OCI-LY7 (cell line): ENCODE results near the gene C4orf50. TPM values are rescaled to one million over a fixed set of nuclear protein-coding genes. Genes with fewer than 3 reads are reported as not detected.

Source experiments
- BruUV-seq: library from RNA; stranded (reverse); fragments of 400-500 nt; replicated peaks from 2 replicates; lab custom pipeline; 2021; lab: Mats Ljungman, UMichigan
- CTCF ChIA-PET: fragments of 300-600 bp; sonication (Branson Sonifier 250); formaldehyde crosslinking; loops from one replicate; lab custom pipeline; 2022; ENCODE audit warnings: antibody characterized with exemption; ENCODE audit not compliant: unreplicated experiment; lab: Charles Lee
- POLR2A ChIA-PET: fragments of 300-600 bp; sonication (Branson Sonifier 250); formaldehyde crosslinking; loops from one replicate; lab custom pipeline; 2022; ENCODE audit warnings: antibody characterized with exemption; lab: Charles Lee
- DNase-seq: peaks from one replicate; pipeline ENCODE4 v3.0.0-alpha.2; 2015; ENCODE audit warnings: low spot score
- H2AFZ ChIP-seq: fragments of 200-600 bp; sonication (generic), shearing (Covaris generic); 2 replicates; pipeline ENCODE4 v1.6.1; 2014; ENCODE audit warnings: mild to moderate bottlenecking, antibody characterized with exemption, low read length, moderate library complexity
- H3K27ac ChIP-seq: fragments of 200-600 bp; sonication (generic); 2 replicates; pipeline ENCODE4 v1.5.1; 2014; ENCODE audit warnings: mixed run types, low read depth, mild to moderate bottlenecking, moderate library complexity, low read length, inconsistent platforms; ENCODE audit not compliant: poor library complexity, severe bottlenecking
- H3K36me3 ChIP-seq: fragments of 200-600 bp; sonication (generic); 2 replicates; pipeline ENCODE4 v1.6.1; 2014; ENCODE audit warnings: mild to moderate bottlenecking, antibody characterized with exemption, low read length, moderate library complexity, mixed read lengths; ENCODE audit not compliant: insufficient read depth
- H3K4me1 ChIP-seq: fragments of 200-600 bp; sonication (generic); 2 replicates; pipeline ENCODE4 v1.5.1; 2014; ENCODE audit warnings: mild to moderate bottlenecking, low read length; ENCODE audit not compliant: insufficient read depth, poor library complexity, severe bottlenecking
- H3K4me2 ChIP-seq: fragments of 200-600 bp; sonication (generic); 2 replicates; pipeline ENCODE4 v1.6.1; 2014; ENCODE audit warnings: mild to moderate bottlenecking, low read length
- H3K4me3 ChIP-seq: fragments of 200-600 bp; sonication (generic); 2 replicates; pipeline ENCODE4 v1.5.1; 2014; ENCODE audit warnings: mild to moderate bottlenecking, low read depth, low read length; ENCODE audit not compliant: poor library complexity, severe bottlenecking
- H3K79me2 ChIP-seq: fragments of 200-600 bp; sonication (generic); 2 replicates; pipeline ENCODE4 v1.6.1; 2016; ENCODE audit warnings: low read depth, mild to moderate bottlenecking, low read length, moderate library complexity, mixed read lengths; ENCODE audit not compliant: insufficient read depth
- H3K9me2 ChIP-seq: fragments of 200-600 bp; sonication (generic); 2 replicates; pipeline ENCODE4 v1.6.1; 2016; ENCODE audit warnings: mild to moderate bottlenecking, low read length, mixed read lengths; ENCODE audit not compliant: insufficient read depth
- H3K9me3 ChIP-seq: fragments of 200-600 bp; sonication (generic); 2 replicates; pipeline ENCODE4 v1.6.1; 2014; ENCODE audit warnings: mild to moderate bottlenecking, mixed run types, low read length, mixed read lengths
- H4K20me1 ChIP-seq: fragments of 200-600 bp; sonication (generic); 2 replicates; pipeline ENCODE4 v1.6.1; 2014; ENCODE audit warnings: mild to moderate bottlenecking, antibody characterized with exemption, low read length, moderate library complexity, mixed read lengths; ENCODE audit not compliant: insufficient read depth
- CTCF ChIP-seq: fragments of 200-600 bp; sonication (generic); conservative IDR thresholded peaks from 2 replicates; pipeline ENCODE4 v1.5.1; 2014; ENCODE audit warnings: mild to moderate bottlenecking, antibody characterized with exemption, low read length, moderate library complexity, mixed read lengths
- EZH2phosphoT487 ChIP-seq: fragments of 200-600 bp; sonication (generic); IDR thresholded peaks from 2 replicates; pipeline ENCODE4 v1.6.1; 2018; ENCODE audit warnings: low read depth, borderline replicate concordance, mild to moderate bottlenecking, mixed run types, antibody characterized with exemption, low read length, moderate library complexity, mixed read lengths
- intact Hi-C: fragments of 100-400 bp; cut with micrococcal nuclease; formaldehyde crosslinking; loops from one replicate; pipeline ENCODE4 v1.10.0; 2022; ENCODE audit not compliant: unreplicated experiment
- total RNA-seq, 2 experiments: library from RNA; depleted of rRNA in 1 of 2; stranded (reverse); fragments of >200 nt in 1 of 2; shearing (Covaris generic) in 1 of 2; gene quantifications; 2 replicates each; pipeline ENCODE4 v1.2.3, GENCODE V29; 2014 to 2022

C4orf50 gene
- total RNA-seq, 2 experiments from 2014 or later: 0.06 TPM; not detected in 1

DNA sequence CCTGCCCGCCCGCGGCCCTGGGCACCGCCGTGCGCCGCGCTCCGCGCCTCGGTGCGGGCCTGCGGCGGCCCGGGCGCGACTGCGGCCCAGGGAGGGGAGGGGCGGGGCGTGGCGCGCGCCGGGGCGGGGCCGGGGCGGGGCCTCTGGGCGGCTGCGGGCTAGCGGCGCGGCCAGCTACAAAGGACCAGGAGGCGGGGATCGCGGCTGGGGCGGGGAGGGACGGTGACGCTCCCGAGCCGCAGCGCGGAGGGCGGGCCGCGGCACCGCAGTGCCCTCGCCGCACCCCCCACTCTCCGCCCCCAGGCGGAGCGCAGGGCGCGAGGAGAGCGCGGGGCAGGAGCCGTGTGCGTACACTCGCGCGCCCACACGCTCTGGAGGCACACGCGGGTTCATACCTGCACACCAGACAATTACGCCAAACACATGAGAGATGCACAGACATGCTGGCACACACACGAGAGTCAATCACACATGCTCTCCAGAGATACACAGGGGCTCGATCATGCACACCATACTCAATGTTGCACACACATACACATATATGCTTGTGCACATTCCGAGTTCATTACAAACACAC is 125.1 kb downstream of the C4orf50 start, which contains the start of gene CRMP1:
CRMP1 (minus strand) TSS at position 83 of the 577 bp plus-strand sequence. CDS start 117 bp downstream, outside the sequence.
- H3K27ac ChIP-seq: no peak within 1 kb of the TSS

GRCh38 chr4:5892323-5893003 is 125.8 kb downstream of the C4orf50 start:
- H3K4me3 ChIP-seq: no peak overlapping the region
- no peak overlapping the region for H3K4me2 ChIP-seq
- H3K9me2 ChIP-seq: no peaks in the 10 kb centered on the region
- no peaks in the 10 kb centered on the region for H3K4me1 ChIP-seq
- H3K79me2 ChIP-seq: no peaks in the 10 kb centered on the region
- no peak for DNase-seq
- H4K20me1 ChIP-seq: no peaks in the 10 kb centered on the region
- H3K27ac ChIP-seq: no peak overlapping the region
- TF ChIP-seq EZH2phosphoT487 (no peak), CTCF (no peak)
- no peak overlapping the region for H2AFZ ChIP-seq
- H3K9me3 ChIP-seq: no peaks in the 10 kb centered on the region
- H3K36me3 ChIP-seq: no peaks in the 10 kb centered on the region
- BruUV-seq: no TSS peak
- CTCF ChIA-PET: no interaction called here
- intact Hi-C loops: no loop called here
- POLR2A ChIA-PET: no interaction called here

More for the DNA sequence above, 125.1 kb downstream of the C4orf50 start, which contains the start of gene CRMP1:
- Histone ChIP-seq H3K36me3 (no peaks in the 10 kb centered on the region), H3K79me2 (no peaks in the 10 kb centered on the region), H2AFZ (no peak within 1 kb of the TSS), H3K4me1 (no peaks in the 10 kb centered on the region), H3K4me2 (no peak within 1 kb of the TSS), H3K9me3 (no peaks in the 10 kb centered on the region), H3K9me2 (no peaks in the 10 kb centered on the region), H3K4me3 (no peak within 1 kb of the TSS), H4K20me1 (no peaks in the 10 kb centered on the region)
- BruUV-seq: no TSS peak
- CTCF ChIA-PET: no interaction called here
- no peak for TF ChIP-seq CTCF
- POLR2A ChIA-PET: no interaction called here
- intact Hi-C loops: no loop called here
- DNase-seq: no peak
